ENCODE results near the gene DRC7.

DRC7 gene

DNA sequence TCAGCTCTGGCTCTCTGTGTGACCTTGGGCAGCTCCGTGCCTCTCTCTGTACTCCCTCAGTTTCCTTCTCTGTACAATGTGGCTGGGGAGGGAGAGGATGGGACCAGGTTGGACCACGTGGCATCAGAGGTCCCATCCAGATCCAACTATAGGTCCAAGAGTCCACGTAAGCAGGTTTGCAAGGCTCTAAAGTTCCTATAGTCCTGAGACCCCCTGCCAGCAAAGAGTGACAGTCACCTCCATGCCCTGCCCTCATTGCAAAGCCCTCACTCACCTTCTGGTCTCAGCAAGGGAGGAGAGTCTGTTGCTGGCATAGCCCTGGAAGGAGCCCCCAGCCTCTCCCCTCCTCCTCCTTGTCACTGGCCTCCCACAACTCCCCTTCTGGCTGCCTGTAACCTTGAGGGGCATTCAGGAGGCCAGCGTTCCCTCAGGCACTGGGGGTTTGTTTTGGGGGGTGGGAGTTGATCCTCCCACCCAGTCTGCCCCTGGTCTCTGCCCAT, 6.1 kb upstream of the DRC7 start:
- TF ChIP-seq GATA2 (IDR thresholded peaks at IDR 0.05; ENCODE audit: low read depth, low read length) (no peak), GATA3 (IDR thresholded peaks at IDR 0.05; ENCODE audit: low read depth, low read length) (no peak)

DNA sequence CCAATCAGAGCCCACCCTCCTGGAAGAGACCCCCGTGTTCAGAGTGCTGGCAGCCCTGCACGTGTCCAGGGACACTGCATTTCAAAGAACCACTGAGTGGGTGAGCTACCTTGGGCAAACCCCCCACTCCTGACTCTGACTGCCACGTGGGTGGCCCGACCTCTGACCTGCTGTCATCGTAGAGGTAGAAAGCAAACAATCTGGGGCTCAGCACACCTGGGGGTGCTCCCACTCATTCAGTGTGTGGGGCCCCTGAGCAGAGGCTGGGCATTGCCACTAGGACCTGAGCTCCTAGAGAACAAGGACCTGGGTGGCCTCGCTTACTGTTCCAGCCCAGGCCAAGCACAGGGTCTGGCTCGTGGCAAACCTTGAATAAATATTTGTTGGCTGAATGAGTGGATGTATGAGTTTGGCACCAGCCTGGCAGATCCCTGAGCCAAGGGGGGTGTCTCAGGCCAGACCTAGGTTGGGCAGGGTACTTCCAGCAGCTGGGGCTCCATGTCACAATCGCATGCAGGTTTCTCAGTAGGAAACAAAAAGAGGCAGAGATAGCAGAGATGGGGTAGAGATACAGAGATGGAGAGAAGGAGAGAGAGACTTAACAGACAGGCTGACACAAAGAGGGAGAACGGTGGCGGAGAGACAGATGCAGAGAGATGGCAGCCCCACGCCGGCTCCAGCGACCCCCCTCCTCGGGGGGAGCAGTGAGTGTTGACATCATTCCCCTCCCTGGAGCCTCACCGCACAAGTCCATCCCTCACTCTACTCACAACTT, 5.4 kb upstream of the DRC7 start:
- TF ChIP-seq GATA3 (IDR thresholded peaks at IDR 0.05; ENCODE audit: low read depth, low read length) (no peak), GATA2 (IDR thresholded peaks at IDR 0.05; ENCODE audit: low read depth, low read length) (no peak)

DNA sequence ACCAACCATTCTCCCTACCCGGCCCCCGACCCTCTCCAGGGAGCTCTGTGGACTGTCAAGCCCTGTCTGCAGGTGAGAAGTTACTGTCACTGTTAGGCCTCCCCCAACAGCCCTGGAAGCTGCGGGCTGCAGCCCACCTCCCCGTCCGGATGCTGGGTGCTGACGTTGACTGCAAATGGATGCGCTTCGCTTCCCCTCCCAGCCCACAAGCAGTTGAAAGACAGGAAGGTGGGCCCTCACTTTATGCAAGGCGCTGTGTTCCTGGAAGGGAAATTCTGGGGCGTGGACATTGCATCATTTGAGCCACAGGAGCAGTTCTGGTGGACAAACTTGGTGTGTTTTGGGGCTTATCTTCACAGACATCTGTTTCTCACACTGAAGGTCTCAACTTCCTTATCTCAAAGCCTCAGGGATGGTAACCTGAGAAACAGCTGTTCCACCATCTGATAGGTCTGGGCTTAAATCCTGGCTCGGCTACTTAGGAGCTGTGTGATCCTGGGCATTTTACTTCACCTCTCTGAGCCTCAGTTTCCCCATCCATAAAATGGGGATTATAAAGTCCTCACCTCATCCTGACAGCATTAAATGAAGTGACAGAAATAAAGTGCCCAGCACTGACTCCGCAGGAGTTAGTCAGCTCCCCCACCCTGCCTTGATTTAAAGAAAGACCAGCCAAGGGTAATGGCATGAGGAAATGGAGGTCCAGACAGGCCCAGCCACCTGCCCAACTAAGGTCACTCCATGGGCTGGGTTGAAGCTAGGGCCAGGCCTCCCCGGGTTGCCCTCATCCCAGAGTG, 4.6 kb upstream of the DRC7 start:
- TF ChIP-seq GATA3 (IDR thresholded peaks at IDR 0.05; ENCODE audit: low read depth, low read length) (no peak; the same call in 1 of the 2 replicates), GATA2 (IDR thresholded peaks at IDR 0.05; ENCODE audit: low read depth, low read length) (peak; percentile 72; the same call in 1 of the 2 replicates)

DNA sequence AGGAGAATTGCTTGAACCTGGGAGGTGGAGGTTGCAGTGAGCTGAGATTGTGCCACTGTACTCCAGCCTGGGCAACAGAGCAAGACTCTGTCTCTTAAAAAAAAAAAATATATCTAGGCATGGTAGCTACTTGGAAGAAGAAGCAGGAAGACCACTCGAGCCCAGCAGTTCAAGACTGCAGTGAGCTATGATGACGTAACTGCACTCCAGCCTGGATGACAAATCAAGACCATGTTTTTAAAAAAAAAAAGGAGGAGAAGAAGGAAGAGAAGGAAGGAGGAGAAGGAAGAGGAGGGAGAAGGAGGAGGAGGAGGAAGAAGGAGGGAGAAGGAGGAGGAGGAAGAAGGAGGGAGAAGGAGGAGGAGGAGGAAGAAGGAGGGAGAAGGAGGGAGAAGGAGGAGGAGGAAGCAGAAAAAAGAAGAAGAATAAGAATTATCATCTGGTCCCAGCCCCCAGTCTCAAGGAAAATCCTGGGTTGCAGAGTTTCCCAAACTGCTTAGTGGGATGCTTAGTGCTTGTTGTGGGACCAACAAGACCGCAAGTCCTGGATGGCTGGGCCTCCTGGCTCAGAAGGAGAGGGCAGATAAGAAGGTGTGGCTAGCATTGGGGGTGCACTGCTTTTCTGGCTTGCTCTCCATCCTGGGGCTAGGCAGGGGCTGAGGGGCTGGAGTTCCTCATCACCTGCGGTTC, 3.7 kb upstream of the DRC7 start:
- TF ChIP-seq GATA3 (IDR thresholded peaks at IDR 0.05; ENCODE audit: low read depth, low read length), result no peak
- TF ChIP-seq GATA2 (IDR thresholded peaks at IDR 0.05; ENCODE audit: low read depth, low read length), result no peak

DNA sequence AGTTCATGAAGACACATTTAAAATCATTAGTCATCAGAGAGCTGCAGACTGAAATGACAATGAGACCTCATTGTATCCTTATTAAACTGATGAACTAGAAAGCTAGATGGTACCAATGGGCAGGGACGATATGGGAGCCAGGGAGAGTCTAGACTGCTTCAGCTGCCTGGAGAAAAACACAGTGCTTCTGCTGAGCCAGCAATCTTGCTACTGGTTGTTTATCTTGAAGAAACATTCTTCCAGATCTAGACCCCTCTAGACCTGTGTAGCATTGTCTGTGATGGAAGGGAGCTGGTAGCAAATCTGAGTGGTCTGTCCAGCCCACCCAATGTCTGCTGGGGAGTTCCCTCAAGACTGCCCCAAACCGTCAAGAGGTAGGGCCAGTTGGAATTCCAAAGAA, 2.0 kb upstream of the DRC7 start:
- TF ChIP-seq GATA3 (IDR thresholded peaks at IDR 0.05; ENCODE audit: low read depth, low read length), result no peak
- TF ChIP-seq GATA2 (IDR thresholded peaks at IDR 0.05; ENCODE audit: low read depth, low read length), result no peak

DNA sequence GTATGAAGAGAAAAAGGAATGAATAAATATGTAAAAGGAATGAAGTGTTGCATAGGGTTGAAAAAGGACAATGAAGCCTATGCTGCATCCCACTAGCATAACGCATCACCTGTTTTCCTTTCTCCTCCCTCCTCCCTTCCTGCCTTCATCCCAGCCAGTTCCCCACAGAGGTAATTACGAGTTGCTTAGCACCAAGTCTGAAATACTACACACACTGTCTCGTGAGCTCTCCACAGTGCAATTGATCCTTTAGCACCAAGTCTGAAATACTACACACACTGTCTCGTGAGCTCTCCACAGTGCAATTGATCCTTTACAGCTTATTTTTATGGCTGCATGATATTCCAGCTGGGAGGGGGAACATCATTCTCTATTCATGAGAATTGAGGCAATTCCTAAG, 1.1 kb upstream of the DRC7 start:
- TF ChIP-seq GATA2 (IDR thresholded peaks at IDR 0.05; ENCODE audit: low read depth, low read length) (no peak), GATA3 (IDR thresholded peaks at IDR 0.05; ENCODE audit: low read depth, low read length) (no peak)

DNA sequence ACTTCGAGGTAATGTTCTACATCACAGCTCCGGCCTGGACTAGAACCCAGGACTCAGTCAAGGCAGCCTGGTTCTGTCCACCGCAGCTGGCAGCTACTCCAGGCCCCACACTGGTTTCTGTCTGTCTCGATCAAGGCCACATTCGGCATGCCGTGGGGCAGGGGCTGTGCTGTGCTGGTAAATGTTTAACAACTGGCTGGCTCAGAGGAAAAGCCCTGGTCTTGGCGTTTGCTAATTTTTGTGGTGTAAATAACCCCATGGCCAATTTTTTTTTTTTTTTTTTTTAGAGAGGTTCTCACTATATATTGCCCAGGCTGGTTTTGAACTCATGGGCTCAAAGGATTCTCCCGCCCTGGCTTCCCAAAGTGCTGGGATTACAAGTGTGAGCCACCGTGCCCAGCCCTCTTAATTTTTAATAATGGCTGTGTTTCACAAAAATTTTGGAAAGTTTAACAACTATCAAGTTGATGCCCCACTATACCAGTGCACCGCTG, 328 bp upstream of the DRC7 start:
- no peak for TF ChIP-seq GATA2 (IDR thresholded peaks at IDR 0.05; ENCODE audit: low read depth, low read length)
- no peak for TF ChIP-seq GATA3 (IDR thresholded peaks at IDR 0.05; ENCODE audit: low read depth, low read length)

DNA sequence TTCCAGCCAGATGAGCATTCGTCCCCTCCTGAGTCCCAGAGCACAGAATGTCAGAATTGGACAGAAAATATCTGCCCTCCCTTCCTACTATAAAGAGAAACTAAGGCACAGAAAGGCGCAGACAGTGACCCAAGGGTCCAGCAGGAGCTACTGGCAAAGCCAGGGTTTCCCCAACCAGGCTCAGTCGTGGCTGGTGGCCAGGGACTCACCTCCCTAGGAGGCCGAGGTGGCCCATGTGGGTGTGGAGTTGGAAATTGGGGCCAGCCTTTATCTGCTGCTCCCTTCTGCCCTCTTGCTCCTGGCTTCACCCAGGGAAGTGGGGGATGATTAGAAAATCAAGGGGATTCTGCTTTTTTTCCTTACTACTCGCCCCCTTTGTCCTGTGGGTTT, 1.1 kb downstream of the DRC7 start:
- no peak for TF ChIP-seq GATA2 (IDR thresholded peaks at IDR 0.05; ENCODE audit: low read depth, low read length)
- no peak for TF ChIP-seq GATA3 (IDR thresholded peaks at IDR 0.05; ENCODE audit: low read depth, low read length)

DNA sequence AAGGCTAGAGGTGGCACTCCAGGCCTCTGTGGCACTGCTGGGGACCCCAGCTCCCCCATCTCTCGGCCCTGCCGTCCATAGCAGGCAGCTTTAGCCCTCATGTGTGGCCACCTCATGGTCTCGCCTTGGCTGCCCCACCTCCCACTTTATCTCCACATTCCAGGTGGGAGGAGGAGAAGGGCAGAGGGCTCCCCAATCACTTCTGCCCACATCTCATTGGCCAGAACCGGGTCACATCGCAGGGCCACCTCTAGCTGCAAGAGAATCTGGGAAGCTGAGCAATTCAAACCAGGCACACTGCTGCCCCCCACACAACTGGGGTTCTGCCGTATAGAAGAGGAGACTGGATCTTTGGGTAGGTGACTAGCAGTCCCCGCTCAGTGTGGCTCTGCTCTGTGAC, 1.6 kb downstream of the DRC7 start:
- TF ChIP-seq GATA3 (IDR thresholded peaks at IDR 0.05; ENCODE audit: low read depth, low read length) (no peak), GATA2 (IDR thresholded peaks at IDR 0.05; ENCODE audit: low read depth, low read length) (no peak)

DNA sequence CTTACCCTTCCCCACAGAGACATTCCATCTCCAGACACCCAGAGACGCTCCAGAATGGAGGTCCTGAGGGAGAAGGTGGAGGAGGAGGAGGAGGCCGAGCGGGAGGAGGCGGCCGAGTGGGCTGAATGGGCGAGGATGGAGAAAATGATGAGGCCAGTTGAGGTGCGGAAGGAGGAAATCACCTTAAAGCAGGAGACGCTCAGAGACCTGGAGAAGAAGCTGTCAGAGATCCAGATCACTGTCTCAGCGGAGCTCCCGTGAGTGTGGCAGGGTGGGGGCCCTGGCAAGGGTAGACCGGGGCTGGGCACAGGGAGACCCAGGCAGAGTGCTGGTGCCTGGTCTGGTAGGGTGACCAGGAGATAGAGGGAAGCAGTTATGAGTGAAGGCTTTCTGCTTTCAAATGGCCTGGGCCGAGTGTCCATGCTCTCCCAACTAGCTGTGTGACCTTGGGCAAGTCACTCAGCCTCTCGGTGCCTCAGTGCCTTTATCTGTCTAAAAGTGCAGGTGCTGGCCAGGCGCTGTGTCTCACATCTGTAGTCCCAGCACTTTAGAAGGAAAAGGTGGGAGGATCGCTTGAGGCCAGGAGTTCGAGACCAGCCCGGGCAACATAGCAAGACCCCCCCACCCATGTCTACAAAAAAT, 3.4 kb downstream of the DRC7 start:
- TF ChIP-seq GATA2 (IDR thresholded peaks at IDR 0.05; ENCODE audit: low read depth, low read length) (no peak), GATA3 (IDR thresholded peaks at IDR 0.05; ENCODE audit: low read depth, low read length) (no peak)

DNA sequence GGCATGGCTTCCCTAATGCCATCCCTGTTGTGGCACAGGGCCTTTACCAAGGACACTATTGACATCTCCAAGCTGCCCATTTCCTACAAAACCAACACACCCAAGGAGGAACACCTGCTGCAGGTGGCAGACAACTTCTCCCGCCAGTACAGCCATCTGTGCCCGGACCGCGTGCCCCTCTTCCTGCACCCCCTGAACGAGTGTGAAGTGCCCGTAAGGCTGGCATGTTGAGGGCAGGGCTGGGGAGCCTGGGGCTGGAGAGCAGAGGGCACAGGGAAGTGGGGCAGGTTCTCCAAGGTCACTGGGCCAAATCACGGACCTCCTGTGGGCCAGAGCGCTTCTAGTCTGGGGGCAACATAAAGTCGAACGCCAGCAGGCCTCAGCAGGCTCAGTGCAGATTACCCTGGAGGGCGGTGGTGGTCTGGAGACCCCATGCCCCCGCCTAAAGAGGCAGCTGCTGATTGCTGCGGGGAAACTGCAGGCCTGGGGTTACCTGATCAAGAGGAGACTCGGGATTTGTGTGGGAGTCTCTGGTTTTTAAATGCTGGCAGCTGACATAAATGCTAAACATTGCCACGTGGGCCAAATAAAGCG, 4.3 kb downstream of the DRC7 start:
- TF ChIP-seq GATA3 (IDR thresholded peaks at IDR 0.05; ENCODE audit: low read depth, low read length) (no peak), GATA2 (IDR thresholded peaks at IDR 0.05; ENCODE audit: low read depth, low read length) (no peak)

DNA sequence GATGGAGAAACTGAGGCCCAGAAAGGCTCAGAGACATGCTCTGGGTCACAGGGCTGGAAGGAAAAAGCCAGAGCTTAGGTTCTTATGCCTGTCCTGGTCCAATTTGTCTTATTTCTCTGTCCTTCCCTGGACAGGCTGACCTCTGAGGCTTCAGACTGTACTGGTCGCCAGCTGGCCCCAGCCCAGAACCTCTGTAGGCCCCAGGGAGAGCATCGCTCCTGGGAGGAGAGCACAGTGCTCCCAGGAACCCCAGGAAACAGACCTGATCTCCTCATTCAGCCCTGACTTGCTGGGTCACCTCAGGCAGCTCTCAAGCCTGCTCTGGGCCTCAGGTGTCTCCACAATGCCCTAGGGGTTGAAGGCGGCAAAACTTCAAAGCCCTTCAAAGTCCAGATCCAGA, 4.9 kb downstream of the DRC7 start:
- TF ChIP-seq GATA2 (IDR thresholded peaks at IDR 0.05; ENCODE audit: low read depth, low read length), result no peak
- no peak for TF ChIP-seq GATA3 (IDR thresholded peaks at IDR 0.05; ENCODE audit: low read depth, low read length)

DNA sequence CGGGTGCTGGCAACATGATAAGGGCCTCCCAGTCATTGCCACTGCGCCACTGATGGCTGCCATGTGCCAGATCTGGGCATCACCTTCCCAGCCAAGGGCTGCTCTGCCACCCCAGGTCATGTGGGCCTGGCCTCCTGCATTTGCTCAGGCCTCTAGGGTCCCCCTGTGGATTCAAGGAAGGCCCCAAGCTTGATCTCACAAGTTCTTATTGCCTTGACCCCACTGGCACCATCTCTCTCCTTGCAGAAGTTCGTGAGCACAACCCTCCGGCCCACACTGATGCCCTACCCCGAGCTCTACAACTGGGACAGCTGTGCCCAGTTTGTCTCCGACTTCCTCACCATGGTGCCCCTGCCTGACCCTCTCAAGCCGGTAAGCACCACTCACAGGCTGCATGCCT, 5.3 kb downstream of the DRC7 start:
- no peak for TF ChIP-seq GATA3 (IDR thresholded peaks at IDR 0.05; ENCODE audit: low read depth, low read length)
- TF ChIP-seq GATA2 (IDR thresholded peaks at IDR 0.05; ENCODE audit: low read depth, low read length), result no peak

Measured in SH-SY5Y (cell line).